Testis (tissue), 2 donors: ENCODE data around the gene GPR78.

ENCODE experiments used
- POLR2A ChIP-seq: fragments of 450-650 bp; IDR thresholded peaks from one replicate; pipeline ENCODE4 v1.6.1; 2017; ENCODE audit warnings: antibody characterized with exemption, mild to moderate bottlenecking, moderate library complexity
- TF ChIP-seq, protein P1 (sequence below), 3 experiments: fragments of 450-650 bp in 2 of 3; fragments of 200-600 bp in 1 of 3; sonication (generic) in 1 of 3; IDR thresholded peaks; one replicate each; pipeline ENCODE4 v1.5.1; 2016 to 2019; ENCODE audit warnings: antibody characterized with exemption in 3 of 3, mild to moderate bottlenecking in 2 of 3, moderate library complexity in 1 of 3

DNA sequence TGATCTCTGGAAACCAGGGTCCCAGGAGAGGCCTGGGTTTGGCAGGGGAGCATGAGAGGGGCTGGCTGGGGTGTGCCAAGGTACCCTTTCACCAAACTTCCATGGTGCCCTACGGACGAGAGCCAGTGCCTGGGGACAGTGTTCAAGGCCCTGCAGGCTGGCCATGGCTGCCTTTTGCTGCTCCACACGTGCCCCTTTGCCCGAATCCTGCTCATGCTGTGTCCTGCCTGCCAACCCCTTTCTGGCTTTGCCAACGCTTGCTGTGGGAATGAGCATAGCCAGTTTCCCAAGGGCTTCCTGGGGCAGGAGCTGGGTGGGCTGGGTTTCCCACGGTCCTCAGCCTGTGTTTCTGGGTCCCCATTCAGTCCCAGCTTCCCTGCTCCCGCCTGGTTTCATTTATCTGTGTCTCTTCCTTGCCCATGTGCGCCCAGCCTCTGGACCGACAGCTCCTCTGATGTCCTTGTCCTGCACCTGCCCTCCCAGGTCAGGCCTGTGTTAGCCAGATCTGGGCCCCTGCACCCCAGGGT, 29.7 kb downstream of the GPR78 start:
- TF ChIP-seq, protein P1, sequence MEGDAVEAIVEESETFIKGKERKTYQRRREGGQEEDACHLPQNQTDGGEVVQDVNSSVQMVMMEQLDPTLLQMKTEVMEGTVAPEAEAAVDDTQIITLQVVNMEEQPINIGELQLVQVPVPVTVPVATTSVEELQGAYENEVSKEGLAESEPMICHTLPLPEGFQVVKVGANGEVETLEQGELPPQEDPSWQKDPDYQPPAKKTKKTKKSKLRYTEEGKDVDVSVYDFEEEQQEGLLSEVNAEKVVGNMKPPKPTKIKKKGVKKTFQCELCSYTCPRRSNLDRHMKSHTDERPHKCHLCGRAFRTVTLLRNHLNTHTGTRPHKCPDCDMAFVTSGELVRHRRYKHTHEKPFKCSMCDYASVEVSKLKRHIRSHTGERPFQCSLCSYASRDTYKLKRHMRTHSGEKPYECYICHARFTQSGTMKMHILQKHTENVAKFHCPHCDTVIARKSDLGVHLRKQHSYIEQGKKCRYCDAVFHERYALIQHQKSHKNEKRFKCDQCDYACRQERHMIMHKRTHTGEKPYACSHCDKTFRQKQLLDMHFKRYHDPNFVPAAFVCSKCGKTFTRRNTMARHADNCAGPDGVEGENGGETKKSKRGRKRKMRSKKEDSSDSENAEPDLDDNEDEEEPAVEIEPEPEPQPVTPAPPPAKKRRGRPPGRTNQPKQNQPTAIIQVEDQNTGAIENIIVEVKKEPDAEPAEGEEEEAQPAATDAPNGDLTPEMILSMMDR (IDR thresholded peaks at IDR 0.05): no peak
- TF ChIP-seq POLR2A: no peak
